DMS114 treated with DMSO at 0.1 percent for 48 hours (cell line): ENCODE data around the gene ZNF652.

Experiments used
- DNase-seq: peaks from one replicate; lab custom pipeline; 2025; ENCODE audit not compliant: unreplicated experiment; lab: John Stamatoyannopoulos, UW

The ZNF652 gene

DNA sequence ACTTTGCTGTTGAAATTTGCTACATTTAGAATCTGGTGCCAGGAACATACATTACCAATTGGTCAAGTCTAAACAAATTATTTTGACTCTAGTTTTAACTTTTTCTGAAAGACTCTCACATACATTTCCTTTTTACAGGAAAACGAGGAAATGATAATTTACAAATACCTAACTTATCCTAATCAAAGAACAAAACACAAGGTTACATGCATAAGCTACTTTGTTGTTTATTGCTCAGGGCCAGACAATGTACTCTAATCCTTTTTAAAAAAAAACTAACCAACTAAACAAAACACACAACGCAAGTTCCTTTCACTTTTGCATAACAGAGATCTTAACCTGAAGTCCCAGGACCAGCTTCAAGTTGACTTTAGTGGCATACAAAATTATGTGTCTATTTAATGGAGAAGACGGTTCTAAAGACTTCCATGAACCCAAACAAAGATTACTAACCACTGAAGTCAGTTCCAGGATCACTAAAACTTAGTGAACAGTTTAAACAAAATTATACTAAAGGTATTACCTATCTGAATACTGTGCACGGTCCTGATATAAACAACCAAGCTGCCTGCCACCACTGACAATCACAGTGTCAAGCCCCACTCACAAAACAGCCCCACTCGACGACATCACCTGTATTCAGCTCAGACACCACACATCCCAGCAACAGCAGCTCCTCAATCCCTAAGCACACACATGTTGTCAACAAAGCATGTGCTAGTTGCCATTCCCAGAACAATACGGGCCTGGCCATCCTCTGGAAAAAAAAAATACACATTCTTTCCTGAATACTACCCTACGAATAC lies 1.9 kb downstream of the ZNF652 start:
- no peak for DNase-seq

- no peak for DNase-seq
Observed at GRCh38 chr17:49358641-49359247, 3.3 kb downstream of the ZNF652 start.

DNA sequence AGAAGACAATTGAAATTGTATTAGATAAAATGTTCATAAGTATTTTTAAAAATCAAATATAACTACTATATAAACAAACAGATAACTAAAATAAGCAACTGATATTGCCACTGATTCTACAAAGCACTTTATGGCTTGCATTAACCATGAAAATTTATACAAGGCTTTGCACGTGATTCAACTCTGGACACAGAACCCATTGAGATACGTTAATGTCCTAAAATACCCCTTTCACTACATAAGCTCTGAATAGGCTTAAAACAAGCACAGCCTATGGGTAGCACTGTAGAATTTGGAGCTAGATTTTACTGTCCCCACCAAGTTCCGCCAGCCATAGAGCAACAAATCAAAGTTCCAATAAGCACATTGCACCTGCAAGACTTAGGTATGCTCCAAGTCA lies 4.5 kb downstream of the ZNF652 start:
- DNase-seq, result no peak

DNA sequence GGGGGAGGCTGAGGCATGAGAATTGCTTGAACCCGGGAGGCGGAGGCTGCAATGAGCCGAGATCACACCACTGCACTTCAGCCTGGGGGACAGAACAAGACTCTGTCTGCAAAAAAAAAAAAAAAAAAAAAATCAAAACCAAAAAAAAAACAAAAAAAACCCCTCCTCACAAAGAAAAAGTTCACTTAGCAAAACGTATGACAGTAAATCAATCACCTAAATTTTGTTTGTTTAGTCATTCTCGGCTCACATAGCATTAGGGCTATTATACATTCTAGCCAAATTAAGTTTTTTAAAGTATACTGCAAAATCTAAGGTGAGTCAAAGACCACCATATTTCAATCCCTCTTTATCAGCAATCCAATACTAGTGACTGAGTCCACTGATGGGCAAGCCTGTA lies 5.7 kb downstream of the ZNF652 start:
- DNase-seq, result no peak

GRCh38 chr17:49353607-49354006 lies 8.4 kb downstream of the ZNF652 start:
- no peak for DNase-seq

DNA sequence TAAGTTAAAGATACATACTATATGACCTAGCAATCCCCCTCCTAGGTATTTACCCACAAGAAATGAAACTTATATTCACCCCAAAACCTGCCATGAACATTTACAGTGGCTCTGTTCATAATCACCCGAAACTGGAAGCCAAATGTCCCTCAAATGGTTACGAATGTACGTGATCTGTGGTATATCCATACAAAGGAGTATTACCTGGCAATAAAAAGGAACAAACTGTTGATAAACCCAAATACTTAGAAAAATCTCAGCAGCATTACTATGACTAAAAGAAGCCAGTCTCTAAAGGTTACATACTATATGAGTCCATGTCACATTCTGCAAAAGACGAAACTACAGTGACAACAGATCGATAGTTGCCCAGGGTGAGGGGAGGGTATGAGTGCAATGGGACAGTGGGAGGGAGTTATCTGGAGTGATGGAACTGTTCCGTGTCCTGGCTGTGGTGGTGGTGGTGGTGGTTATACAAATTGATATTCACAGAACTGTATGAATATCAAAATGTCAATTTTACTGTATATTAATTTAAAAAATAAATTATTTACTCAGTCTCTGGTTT lies 9.4 kb downstream of the ZNF652 start:
- no peak for DNase-seq

DNA sequence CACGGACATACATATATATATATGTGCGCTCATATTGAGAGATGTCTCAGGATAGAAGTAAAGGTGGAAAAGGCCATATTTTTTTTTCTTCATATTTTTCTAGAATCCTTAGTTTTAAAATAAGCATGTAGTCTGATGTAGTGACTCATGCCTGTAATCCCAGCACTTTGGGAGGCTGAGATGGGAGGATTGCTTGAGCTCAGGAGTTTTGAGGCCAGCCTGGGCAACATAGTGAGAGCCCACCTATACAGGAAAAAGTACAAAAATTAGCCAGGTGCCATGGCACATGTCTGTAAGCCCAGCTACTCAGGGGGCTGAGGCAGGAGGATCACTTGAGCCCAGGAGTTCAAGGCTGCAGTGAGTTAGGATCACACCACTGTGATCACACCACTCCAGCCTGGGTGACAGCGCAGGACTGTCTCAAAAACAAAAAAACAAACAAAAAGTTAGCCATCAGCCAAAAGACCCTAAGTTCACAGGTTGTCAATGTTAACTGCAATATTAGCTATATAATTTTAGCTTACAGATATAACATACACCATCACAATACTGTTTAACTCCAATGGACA lies 10.4 kb downstream of the ZNF652 start:
- DNase-seq, result no peak

DNA sequence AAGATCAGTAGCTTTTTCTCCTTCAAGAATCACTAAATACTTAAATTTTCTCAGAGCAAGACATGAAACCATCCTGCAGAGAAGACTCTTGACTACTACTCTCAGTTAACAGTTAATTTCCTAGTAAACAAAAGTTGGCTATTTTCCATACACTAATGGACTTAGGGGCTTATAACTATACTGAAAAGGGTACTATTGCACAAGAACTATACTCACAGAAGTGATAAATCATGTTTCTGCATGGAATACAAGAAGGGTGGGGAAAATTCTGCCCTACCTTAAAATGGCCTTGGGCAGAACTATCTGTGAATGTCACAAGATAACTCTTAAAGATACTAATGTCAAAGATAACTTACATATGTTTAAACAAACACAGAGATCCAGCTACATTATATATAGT lies 12.5 kb downstream of the ZNF652 start:
- no peak for DNase-seq

DNA sequence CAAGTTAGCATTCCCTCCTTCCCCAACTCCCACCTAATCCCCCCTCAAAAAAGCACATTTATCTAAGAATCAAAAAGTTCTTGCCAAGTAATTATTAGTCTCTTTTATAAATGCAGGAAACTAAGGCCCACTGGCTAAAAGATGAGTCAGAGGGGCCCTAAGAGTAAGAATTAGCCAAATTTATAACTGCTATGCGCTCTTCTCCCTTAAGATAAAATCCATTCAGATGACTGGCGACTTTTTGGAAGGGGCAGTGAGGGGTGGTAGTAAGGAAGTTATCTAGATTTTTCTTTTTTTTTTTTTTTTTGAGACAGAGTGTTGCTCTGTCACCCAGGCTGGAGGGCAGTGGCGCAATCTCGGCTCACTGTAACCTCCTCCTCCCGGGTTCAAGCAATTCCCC lies 17.1 kb downstream of the ZNF652 start:
- DNase-seq, result no peak

DNA sequence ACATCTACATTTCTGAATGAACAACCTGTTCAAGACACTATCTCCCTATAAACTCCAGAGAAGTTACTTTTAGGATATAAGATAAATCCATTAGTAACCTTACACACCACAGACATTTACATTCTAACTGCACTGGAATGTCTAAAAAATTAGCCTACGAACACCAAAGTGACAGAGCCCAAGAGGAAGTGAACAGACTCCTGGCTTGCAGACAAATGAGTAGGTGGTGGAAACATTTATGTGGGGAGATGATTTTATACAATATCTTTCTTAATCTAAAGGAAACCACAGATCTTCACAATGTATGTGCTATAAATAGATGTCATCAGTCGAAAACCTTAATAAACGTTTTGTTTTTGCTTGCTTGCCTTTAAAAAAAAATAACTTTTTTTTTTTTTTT lies 18.8 kb downstream of the ZNF652 start:
- DNase-seq, result no peak

- DNase-seq, result no peak
Observed at GRCh38 chr17:49342575-49342936, 19.5 kb downstream of the ZNF652 start.

GRCh38 chr17:49341356-49341755 lies 20.7 kb downstream of the ZNF652 start:
- no peak for DNase-seq

DNA sequence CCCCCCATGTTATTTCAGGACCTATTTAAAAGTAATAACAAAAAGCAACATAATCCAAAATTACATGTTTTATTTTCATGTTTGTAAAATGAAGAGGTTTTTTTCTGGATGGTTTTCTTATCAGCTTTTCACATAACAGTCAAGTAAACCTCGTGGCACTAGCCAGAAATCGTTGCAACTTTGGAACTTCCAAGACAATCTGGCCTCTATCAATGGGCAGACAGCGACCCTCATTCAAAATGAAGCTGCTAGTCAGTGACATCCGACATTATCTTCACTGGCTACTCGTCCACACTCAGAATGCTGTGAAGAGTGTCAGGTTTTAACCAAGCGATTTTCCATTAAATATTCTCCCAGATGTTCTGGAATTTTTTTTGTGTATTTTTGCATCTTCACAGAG lies 22.7 kb downstream of the ZNF652 start:
- no peak for DNase-seq

DNA sequence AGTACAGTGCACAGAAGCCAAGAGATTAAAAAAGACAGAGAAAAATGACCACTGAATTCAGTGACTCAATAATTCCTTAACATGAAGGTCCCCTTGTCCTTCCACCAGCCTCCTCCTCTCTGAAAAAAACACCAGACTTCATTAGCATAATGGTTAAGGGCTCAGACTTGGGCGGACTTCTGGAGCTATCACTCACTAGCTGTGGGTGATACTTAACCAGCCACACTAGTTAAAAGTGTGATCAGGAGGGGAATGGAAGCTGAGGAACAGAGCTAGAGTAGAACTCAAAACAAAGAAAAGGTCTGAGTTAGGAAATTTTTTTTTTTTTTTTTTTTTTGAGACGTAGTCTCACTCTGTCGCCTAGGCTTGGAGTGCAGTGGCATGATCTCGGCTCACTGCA lies 23.2 kb downstream of the ZNF652 start:
- DNase-seq, result no peak

GRCh38 chr17:49337884-49338283 lies 24.2 kb downstream of the ZNF652 start:
- no peak for DNase-seq

- DNase-seq, result no peak
Observed at GRCh38 chr17:49334744-49335512, 27.1 kb downstream of the ZNF652 start.

- DNase-seq, result no peak
Observed at GRCh38 chr17:49333804-49334203, 28.2 kb downstream of the ZNF652 start.

DNA sequence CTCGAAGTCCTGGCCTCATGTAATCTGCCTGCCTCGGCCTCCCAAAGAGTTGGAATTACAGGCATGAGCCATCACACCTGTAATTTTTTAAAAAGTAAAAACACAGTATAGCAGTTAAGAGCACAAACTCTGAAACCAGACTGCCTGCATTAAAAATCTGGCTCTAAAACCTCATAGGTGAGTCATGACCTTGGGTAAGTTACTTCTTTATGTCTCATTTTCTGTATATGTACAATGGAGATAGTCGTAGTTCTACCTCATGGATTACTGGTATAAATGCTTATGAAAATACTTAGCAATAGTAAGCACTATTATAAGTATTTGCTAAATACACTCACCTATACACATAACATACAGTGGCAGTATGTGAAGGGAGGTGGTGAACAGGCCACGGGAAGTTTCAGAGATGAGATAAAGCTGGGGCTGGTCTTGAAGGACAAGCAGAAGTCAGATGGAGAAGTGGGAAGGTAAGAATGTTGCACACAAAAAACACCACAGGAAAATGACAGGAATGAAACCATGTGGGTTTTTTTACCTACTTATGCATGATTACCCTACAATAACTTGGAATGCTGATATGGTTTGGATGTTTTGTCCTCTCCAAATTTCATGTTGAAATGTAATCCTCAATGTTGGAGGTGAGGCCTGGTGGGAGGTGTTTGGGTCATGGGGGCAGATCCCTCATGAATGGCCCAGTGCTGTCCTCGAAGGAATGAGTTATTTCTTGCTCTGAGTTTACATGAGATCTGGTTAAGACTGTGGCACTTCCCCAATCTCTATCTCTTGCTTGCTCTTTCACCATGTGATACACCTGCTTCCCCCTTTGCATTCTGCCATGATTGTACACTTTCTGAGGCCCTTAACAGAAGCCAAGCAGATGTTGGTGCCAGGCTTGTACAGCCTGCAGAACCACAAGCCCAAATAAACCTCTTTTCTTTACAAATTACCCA lies 33.9 kb downstream of the ZNF652 start:
- DNase-seq, result no peak

DNA sequence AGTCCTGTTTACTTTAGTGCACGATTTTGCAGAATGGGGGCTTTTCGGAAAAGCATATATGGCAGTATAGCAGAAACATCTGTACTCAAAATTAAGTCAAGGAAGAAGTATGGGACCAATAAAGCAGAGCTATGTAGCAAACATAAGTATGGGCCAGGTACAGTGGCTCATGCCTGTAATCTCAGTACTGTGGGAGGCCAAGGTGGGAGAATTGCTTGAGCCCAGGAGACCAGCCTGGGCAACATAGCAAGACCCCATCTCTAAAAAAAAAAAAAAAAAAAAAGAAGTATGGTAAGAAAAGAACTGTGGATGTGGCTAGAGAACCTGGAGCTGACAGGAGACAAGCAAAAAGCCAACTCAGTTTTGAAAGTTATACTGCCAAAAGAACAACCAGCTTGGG lies 36.1 kb downstream of the ZNF652 start:
- DNase-seq, result no peak

DNA sequence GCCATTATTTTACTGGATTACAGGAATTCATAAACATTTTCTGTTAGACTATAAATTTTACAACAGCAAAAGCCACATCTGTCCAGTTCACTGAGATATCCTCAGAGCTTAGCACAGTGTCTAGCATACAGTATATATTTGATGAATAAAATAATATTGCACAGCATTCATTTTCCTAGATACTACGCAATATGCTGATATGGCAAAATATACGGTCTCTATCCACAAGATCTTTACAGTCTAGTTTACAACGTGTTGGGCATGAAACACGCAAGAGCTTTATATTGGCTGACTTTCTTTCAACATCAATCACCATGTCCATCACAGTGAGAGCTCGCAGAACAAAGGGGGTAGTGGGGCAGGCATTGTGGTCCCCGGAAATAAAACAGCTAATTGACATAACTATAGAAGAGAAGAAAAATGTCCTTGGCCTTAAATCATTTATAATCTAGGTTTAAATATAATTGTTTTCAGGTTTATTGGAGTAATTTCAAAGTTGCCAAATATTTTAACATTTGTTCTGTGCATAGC lies 43.5 kb downstream of the ZNF652 start:
- DNase-seq, result no peak
